Spleen (tissue), 7 donors: Measurements from ENCODE around the gene LDB1.

Experiments
- CTCF ChIP-seq, 11 experiments: fragments of 200-600 bp in 7 of 11; fragments of 450-650 bp in 4 of 11; sonication (generic) in 4 of 11; IDR thresholded peaks in 8 of 11; conservative IDR thresholded peaks in 3 of 11; 1 replicate in 7 of 11; 2 replicates in 4 of 11; pipeline versions ENCODE4 v1.4.0 to v1.8.0; 2016 to 2021; ENCODE audit warnings: antibody characterized with exemption in 11 of 11, inconsistent platforms in 4 of 11, mild to moderate bottlenecking in 1 of 11
- POLR2A ChIP-seq, 3 donors: fragments of 450-650 bp; IDR thresholded peaks; one replicate each; pipeline ENCODE4 v1.5.1; 2017; ENCODE audit warnings: antibody characterized with exemption in 3 of 3, mild to moderate bottlenecking in 1 of 3
- POLR2AphosphoS5 ChIP-seq, 3 donors: sonication (generic); formaldehyde crosslinking; IDR thresholded peaks; one replicate each; pipeline ENCODE4 v1.5.1; 2017; ENCODE audit warnings: antibody characterized with exemption in 3 of 3
- donor health status: DM: no; HTN: no; CAD: no; lungs with moderate emphysema.
- donor health status: DM: no; HTN: no; CAD: no.
- donor health status: DM: no; HTN: no; CAD: no.

GRCh38 chr10:102096449-102096848 lies 23.7 kb downstream of the LDB1 start:
- TF ChIP-seq CTCF (IDR thresholded peaks at IDR 0.05 in 8 of 11, conservative IDR thresholded peaks at IDR 0.05 in 3 of 11) (no peak), POLR2AphosphoS5 (IDR thresholded peaks at IDR 0.05) (no peak), POLR2A (IDR thresholded peaks at IDR 0.05) (no peak)
